ENCODE results near the gene STARD3. TPM values are rescaled to one million over a fixed set of nuclear protein-coding genes. Genes with fewer than 3 reads are reported as not detected.
"Not testable (repeated sequence)": the region's sequence is repeated elsewhere in the genome, so short reads cannot be mapped to it uniquely, and the experiment has no call there.

The STARD3 gene
- total RNA-seq, 1 donor from 2014 or later: 50.2 TPM

- DNase-seq (ENCODE audit: extremely low read depth, low read depth, low spot score): no peak
Measured at GRCh38 chr17:39706383-39706782, 69.4 kb downstream of the STARD3 start.

- no peak for DNase-seq (ENCODE audit: extremely low read depth, low read depth, low spot score)
Measured at GRCh38 chr17:39706921-39707337, 70.0 kb downstream of the STARD3 start.

- no peak for DNase-seq (ENCODE audit: extremely low read depth, low read depth, low spot score)
Measured at GRCh38 chr17:39709319-39709997, 72.5 kb downstream of the STARD3 start.

GRCh38 chr17:39709998-39710964 lies 73.3 kb downstream of the STARD3 start:
- DNase-seq (ENCODE audit: extremely low read depth, low read depth, low spot score): no peak

GRCh38 chr17:39711071-39711470 lies 74.1 kb downstream of the STARD3 start:
- not testable (repeated sequence) for DNase-seq (ENCODE audit: extremely low read depth, low read depth, low spot score)

GRCh38 chr17:39711851-39712250 lies 74.9 kb downstream of the STARD3 start:
- DNase-seq (ENCODE audit: extremely low read depth, low read depth, low spot score): no peak

Other genes starting within 250 kb of the STARD3 start
- gene FBXL20, start 235.5 kb upstream of the STARD3 start, total RNA-seq: 11.5 and 14.0 TPM in 2 replicates
- 22.7 and 27.9 TPM in 2 replicates for gene MED1, start 185.9 kb upstream of the STARD3 start, total RNA-seq
- 31.0 and 40.9 TPM in 2 replicates for gene CDK12, start 175.7 kb upstream of the STARD3 start, total RNA-seq
- gene NEUROD2, start 29.2 kb upstream of the STARD3 start, total RNA-seq: not detected in 2 replicates
- gene PPP1R1B, start 10.2 kb upstream of the STARD3 start, total RNA-seq: not detected in 2 replicates
- 0.05 and 2.1 TPM in 2 replicates for gene TCAP, start 28.2 kb downstream of the STARD3 start, total RNA-seq
- gene PNMT, start 31.3 kb downstream of the STARD3 start, total RNA-seq: not detected in 2 replicates
- 6.0 and 7.5 TPM in 2 replicates for gene PGAP3, start 50.9 kb downstream of the STARD3 start, total RNA-seq
- gene ERBB2, start 62.9 kb downstream of the STARD3 start, total RNA-seq: 18.5 and 20.1 TPM in 2 replicates
- 49.0 and 51.2 TPM in 2 replicates for gene MIEN1, start 93.4 kb downstream of the STARD3 start, total RNA-seq
- gene GRB7, start 100.8 kb downstream of the STARD3 start, total RNA-seq: not detected in 2 replicates
- gene IKZF3, start 227.2 kb downstream of the STARD3 start, total RNA-seq: not detected in 2 replicates
- not detected in 2 replicates for gene ZPBP2, start 231.1 kb downstream of the STARD3 start, total RNA-seq

All from glomerular endothelial cell (primary cell).